Transverse colon (tissue), 3 donors: ENCODE results near the gene OMA1.

Source experiments
- EP300 ChIP-seq: sonication (generic); formaldehyde crosslinking; IDR thresholded peaks from one replicate; pipeline ENCODE4 v1.6.1; 2017; ENCODE audit warnings: antibody characterized with exemption, low read depth
- POLR2A ChIP-seq: fragments of 450-650 bp; IDR thresholded peaks from one replicate; pipeline ENCODE4 v1.6.1; 2016; ENCODE audit warnings: antibody characterized with exemption, mild to moderate bottlenecking, moderate library complexity
- TF ChIP-seq, protein P1 (sequence below), 5 experiments: fragments of 200-600 bp in 3 of 5; fragments of 450-650 bp in 2 of 5; sonication (generic) in 3 of 5; IDR thresholded peaks; 1 replicate in 2 of 5; 2 replicates in 3 of 5; pipeline ENCODE4 v1.5.1; 2016 to 2017; ENCODE audit warnings: antibody characterized with exemption in 5 of 5, inconsistent platforms in 3 of 5, mild to moderate bottlenecking in 2 of 5, moderate library complexity in 1 of 5

DNA sequence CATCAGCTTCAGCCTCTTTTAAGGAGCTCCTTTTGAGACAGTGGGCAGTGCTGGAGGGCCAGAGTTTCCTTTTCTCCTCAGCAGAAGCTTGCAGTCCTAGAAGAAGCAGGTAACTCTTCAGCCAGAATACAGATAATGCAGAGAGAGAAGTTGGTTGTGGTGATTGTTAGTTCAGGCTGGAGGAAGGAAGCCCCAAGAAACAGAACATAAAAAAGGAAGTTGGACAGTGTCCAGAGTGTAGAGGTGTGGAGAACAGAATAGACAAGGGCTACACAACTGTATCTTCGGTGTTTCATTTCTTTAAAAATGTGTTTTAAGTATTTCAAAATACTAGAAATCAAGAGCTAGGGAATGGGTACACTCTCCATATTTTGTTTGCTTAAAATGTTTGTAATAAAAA, 37.0 kb upstream of the OMA1 start:
- TF ChIP-seq, protein P1, sequence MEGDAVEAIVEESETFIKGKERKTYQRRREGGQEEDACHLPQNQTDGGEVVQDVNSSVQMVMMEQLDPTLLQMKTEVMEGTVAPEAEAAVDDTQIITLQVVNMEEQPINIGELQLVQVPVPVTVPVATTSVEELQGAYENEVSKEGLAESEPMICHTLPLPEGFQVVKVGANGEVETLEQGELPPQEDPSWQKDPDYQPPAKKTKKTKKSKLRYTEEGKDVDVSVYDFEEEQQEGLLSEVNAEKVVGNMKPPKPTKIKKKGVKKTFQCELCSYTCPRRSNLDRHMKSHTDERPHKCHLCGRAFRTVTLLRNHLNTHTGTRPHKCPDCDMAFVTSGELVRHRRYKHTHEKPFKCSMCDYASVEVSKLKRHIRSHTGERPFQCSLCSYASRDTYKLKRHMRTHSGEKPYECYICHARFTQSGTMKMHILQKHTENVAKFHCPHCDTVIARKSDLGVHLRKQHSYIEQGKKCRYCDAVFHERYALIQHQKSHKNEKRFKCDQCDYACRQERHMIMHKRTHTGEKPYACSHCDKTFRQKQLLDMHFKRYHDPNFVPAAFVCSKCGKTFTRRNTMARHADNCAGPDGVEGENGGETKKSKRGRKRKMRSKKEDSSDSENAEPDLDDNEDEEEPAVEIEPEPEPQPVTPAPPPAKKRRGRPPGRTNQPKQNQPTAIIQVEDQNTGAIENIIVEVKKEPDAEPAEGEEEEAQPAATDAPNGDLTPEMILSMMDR (IDR thresholded peaks at IDR 0.05): no peak
- TF ChIP-seq POLR2A: no peak
- TF ChIP-seq EP300: no peak
